Prostate gland (tissue), 2 donors: ENCODE measurements around the gene METTL27.

Experiments used
- CTCF ChIP-seq, 4 experiments: fragments of 200-600 bp in 2 of 4; fragments of 450-650 bp in 2 of 4; sonication (generic) in 2 of 4; IDR thresholded peaks; 1 replicate in 3 of 4; 2 replicates in 1 of 4; pipeline ENCODE4 v1.5.1; 2016 to 2019; ENCODE audit warnings: antibody characterized with exemption in 4 of 4, mild to moderate bottlenecking in 2 of 4, moderate library complexity in 2 of 4
- POLR2A ChIP-seq: fragments of 450-650 bp; IDR thresholded peaks from one replicate; pipeline ENCODE4 v1.6.1; 2016; ENCODE audit warnings: antibody characterized with exemption, mild to moderate bottlenecking
- POLR2AphosphoS5 ChIP-seq: sonication (generic); formaldehyde crosslinking; IDR thresholded peaks from one replicate; pipeline ENCODE4 v1.6.1; 2017; ENCODE audit warnings: antibody characterized with exemption

DNA sequence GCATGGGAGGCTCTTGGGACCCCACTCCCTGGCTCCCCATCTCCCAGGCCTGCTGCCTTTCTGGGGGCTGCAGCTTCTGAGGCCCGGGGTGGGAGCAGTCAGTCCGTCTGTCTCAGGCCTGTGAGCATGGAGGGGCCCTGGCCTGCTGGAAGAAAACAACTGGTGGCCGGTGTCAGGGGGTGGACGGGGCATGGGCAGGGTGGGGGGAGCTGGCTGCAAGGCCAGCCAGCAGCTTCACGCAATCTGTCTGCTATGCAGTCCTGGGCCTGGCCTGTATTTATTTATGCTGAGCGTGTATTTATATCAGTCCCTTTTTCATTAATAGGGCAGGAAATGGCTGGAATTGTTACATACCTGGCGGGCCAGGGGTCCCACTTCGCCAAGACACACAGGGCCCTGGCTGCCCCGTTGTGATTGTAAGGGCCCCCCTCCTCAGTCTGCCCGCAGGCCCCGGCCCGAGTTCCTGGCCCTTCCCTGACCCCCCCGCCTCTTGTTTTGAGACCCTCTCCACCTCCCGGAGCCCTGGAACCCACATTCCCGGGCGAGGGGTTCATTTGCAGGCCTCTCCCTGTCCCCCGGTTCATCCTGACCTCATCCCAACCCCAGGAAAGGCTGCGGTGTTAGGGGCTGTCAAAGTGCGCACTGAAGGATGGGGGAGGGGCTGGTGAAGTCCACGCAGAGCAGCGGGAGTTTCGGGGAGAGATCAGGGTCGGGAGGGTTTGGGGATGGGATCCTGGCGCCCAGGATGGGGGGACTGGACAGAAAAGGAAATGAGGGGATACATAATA is 26.9 kb upstream of the METTL27 start:
- no peak for TF ChIP-seq CTCF (IDR thresholded peaks at IDR 0.05)
- no peak for TF ChIP-seq POLR2A
- no peak for TF ChIP-seq POLR2AphosphoS5
